HG02884 (cell line): ENCODE results near the gene TBL1XR1.

Source experiments
- ATAC-seq: cut with Tn5 transposase; IDR thresholded peaks from one replicate; pipeline ENCODE4 v1.9.1; 2021; ENCODE audit warnings: mild to moderate bottlenecking, moderate library complexity; ENCODE audit not compliant: unreplicated experiment

The TBL1XR1 gene

DNA sequence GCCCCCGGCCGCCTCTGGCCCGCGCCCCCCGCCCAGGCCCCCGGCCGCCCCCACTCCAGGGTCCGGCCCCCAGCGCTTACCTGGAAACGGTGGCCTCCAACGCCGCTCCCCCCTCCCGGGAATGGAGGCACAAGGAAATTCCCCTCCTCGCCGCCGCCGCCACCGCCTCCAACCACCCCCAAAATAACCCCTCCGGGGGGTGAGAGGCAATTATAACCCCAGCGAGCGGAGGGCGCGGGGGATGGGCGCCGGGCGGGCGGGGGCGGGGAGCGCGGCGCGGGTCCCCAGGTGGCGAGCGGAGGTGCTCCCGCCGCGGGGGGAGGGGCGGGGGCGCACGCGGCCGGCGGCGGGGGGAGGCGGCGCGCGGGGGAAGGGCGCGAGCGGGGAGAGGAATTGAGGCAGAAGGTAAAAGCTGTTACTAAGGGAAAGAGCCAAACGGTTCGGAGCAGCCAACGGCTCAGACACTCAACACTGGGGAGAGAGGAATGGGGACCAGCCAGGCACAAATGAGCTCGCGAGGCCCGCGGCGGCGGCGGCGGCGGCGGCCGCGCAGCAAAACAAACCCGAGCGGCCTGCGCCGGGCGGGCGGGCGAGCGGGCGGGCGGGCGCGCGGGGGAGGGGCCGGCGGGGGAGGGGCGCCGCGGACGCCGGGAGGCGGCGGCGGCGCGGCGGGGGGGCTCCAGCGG, at the start of gene TBL1XR1:
TBL1XR1 (minus strand) TSS at position 442 of the 686 bp plus-strand sequence. CDS start 132,505 bp downstream, outside the sequence.
- ATAC-seq: peak; percentile 41

DNA sequence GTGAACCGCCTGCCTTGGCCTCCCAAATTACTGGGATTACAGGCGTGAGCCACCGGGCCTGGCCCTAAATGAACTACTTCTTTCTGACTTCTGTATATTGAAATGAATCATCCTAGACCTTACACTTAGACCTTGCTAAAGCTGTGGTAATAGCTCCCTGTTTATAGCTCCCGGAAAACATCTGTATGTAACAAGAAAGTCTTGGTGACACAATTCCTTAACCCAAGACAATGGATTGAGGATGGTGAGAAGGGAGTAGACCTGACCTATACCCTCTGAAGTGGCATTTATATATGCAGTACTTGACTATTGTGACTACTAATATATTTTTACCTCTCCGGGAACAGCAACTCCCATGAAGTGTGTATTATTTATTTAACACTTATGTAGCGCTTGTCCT, 48.0 kb upstream of the TBL1XR1 start:
- no peak for ATAC-seq

DNA sequence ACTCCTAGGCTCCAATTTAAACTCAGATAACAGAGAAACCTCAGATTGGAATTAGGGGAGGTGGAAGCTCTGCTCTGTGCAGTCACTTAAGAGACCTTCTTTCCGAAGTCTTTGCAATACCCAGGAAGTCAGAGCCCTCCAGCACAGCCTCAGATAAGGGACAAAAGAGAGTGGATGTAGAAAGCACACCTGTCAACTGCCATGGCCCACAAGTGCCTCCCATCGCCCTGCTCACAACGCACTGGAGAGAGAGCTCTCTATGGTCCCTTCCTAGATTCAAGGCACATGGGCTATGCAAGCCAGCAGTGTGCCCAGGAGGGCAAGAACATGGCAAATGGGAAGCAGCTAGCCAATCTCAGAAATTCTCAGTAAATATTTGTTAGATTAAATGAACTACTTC, 47.3 kb upstream of the TBL1XR1 start:
- ATAC-seq: no peak

DNA sequence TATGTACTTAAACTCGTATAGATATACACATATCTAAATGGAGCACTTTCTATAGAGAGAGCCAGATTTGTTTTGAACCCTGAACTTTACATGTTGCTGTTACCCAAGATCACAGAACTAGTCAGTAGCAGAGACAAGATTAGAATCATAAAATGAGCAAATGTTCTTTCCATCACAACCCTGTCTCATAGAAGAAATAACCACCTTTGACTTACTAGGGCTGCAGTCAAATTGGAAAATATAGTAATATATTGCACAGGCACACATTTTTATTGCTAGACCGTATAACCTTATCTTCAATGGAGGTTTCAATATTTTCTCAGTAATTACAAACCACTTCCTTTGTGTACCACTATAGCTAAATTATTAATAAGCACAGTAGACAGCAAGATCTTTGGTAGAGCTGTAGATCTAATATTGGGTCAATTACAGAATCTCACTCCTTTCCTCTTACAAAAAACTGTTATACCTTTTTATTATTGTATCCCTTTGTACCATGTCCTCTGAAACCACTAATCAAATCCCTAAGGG, 41.5 kb upstream of the TBL1XR1 start:
- no peak for ATAC-seq

DNA sequence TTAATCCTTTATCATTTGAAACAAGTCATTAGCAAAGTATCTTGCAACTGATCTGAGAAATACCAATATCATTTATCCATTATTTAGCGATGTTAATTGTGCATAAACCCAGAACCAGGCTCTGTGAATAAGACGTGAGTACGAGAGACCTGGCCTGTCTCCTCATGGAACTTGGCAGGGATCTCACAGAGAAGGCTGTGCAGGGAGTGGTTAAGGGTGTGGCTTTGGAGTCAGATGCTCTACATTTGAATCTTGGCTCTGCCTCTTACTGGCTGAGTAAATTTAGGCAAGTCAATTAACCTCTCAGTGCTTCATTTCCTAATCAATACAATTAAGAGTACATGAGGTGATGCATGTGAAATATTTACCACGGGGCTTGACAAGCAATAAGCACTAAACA, 39.9 kb upstream of the TBL1XR1 start:
- no peak for ATAC-seq

DNA sequence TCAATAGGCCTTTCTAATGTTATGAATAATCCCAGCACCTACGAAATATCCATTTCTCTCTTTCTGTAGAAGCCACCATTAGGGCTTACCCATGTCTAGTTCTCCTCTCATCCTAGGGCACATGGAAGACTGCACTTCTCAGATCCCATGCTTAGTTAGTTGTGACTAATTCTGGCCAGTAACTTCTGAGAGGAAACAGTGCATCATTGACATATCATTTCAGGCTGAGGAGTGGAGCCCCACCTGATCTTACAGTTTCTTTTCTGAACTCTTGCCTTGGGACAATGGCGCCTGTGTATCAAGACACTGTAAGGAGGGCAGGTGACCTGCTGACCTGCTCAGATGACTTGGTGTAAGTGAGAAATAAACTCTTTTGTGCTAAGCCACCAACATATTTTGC, 39.4 kb upstream of the TBL1XR1 start:
- no peak for ATAC-seq

DNA sequence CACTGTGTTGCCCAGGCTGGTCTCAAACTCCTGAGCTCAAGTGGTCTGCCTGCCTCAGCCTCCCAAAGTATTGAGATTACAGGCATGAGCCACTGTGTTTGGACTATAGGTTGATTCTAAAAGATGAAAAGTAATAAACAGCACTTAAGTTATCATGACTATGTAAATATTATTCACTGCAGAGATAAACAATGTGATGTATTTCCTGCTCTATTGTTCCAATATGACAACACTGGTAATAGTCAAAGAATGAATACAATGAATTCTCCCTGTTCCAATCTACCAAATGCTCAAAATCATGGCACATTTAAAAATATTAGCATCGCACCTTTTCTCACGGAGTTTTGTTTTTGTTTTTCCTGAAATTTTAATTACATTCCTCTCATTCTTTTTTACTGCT, 36.8 kb upstream of the TBL1XR1 start:
- ATAC-seq: no peak

DNA sequence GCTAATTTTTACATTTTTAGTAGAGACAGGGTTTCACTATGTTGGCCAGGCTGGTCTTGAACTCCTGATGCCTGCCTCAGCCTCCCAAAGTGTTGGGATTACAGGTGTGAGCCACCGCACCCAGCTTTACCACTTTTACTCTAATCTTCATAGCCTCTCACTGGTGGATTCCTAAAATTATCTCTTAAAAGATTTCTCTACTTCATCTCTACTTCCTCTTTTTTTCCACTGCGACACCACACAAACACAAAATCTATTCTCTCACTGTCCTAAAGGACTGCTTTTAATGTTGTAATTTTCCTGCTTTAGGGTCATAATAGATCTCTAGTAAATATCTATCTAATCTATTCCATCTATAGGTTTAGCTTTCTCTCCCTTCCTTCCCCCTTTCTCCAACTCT, 34.0 kb upstream of the TBL1XR1 start:
- no peak for ATAC-seq

DNA sequence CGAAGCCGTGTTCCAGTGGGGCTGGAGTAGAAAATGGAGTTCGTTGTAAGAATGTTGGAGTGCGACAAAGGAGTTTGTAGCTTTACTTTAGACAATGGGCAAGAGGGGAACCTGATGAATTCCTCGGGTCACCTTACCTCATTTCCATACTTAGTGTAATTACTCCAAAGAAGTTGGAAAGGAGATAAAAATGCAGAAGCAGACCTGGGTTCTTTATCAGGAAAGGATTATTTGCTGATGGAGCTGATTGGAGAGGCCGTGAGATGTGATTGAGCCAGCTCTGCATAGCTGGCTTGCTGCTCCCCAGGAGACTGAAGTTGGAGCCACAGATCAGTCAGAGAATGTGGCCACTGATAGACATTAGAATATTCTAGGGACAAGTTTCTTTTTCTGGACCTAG, 33.4 kb upstream of the TBL1XR1 start:
- no peak for ATAC-seq

DNA sequence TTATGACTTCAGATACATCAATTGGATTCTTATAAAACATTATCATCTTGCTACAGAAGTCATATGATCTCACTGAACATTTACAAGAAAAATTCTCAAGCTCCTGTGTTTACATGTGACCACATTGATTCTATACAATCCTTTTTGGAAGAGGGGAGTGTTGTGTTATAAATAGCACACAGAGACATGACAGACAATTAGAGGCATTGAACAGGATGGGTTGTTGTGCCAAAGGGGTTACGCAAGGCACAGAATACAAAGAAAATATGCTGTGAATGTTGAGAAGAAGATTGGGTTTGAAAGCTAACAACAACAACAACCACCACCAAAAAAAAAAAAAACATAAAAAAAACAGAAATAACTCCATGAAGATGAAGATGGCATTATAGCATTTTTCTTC, 32.5 kb upstream of the TBL1XR1 start:
- ATAC-seq: no peak

DNA sequence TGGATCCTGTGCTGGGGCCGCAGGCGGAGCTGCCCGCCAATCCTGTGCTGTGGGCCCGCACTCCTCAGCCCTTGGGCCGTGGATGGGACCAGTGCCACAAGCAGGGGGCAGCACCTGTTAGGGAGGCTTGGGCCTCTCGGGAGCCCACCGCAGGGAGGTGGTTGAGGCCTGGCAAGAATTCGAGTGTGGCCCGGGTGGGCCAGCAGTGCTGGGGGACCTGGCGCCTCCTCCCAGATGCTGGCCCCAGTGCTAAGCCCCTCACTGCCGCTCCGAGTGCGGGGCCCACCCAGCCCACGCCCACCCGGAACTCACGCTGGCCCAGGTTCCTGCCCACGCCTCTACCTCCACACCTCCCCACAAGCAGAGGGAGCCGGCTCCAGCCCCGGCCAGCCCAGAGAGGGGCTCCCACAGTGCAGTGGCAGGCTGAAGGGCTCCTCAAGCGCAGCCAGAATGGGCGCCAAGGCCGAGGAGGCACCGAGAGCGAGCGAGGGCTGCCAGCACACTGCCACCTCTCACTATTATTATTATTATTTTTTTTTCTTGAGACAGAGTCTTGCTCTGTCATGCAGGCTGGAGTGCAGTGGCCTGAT, 31.4 kb upstream of the TBL1XR1 start:
- no peak for ATAC-seq

DNA sequence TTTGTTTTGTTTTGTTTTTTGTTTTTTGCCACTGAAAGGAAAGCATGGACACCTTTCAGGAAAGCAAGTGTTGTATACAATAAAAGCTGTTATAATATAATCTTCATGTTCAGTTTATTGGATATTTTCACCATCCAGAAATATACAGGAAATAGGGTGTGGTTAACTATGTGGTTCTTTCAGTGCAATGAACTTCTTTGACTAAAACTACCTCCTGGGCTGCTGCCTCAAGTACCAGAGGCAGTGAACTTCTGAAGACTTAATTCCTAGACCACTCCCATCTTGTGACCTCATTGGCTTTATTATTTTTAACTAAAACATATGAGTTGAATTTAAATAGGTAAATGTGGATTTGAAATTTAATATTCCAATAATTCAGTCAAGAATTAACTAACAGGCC, 27.1 kb upstream of the TBL1XR1 start:
- ATAC-seq: no peak

DNA sequence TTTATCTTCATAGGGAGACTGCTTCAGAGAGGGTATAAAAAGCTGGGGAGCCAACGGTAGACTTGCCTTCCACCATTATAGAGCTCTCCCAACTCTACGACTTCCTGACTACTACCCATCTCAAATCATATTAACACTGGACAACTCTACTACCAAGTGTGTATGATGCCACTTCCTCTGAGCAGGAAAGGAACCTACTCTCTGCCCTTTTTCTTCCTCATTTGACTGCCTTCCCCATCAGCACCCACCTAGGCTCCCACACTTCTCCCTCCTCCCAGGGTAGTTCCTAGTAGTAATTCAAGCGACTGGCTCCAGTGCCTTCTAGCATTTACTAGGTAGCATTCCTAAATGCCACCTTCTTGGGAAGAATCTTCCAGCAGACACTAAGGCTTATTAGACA, 24.5 kb upstream of the TBL1XR1 start:
- no peak for ATAC-seq

DNA sequence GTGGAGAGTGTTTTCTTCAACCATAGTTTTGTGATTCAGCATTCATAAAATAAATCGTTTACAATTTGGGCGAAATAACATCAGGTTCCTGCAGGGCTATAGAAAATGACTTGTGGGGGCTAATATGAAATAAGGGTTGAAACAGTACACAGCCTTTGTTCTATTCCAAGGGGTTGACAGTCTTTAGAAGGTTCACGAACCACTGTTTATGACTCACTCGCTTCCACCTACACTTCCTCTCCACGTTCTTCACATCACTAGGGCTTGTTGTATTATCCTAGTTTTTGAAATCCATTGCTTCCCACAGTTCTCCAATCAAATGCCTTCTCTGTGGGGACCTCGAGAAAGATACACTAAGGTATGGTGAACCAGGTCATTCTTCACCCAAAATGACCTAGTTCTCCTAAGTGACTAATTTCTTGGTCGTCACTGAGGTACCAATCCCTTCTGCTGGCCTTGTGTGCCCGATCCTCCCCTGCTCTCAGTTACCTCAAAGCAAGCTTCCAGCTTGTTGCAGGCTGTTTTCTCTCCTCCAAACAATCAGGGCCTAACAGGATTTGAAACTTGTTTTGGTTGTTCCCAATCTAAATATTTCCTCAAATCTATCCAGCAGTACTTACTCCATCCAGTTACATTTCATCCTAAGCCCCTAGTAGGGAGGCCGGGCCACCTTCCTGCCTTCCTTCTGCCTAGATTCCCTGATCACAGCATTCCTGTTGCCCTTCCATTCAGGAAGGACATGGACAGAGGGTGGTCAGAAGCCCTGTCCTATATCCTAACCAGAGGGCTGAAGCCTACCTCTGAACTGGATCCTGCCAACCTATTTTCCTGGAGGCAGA, 23.1 kb upstream of the TBL1XR1 start:
- ATAC-seq: no peak

DNA sequence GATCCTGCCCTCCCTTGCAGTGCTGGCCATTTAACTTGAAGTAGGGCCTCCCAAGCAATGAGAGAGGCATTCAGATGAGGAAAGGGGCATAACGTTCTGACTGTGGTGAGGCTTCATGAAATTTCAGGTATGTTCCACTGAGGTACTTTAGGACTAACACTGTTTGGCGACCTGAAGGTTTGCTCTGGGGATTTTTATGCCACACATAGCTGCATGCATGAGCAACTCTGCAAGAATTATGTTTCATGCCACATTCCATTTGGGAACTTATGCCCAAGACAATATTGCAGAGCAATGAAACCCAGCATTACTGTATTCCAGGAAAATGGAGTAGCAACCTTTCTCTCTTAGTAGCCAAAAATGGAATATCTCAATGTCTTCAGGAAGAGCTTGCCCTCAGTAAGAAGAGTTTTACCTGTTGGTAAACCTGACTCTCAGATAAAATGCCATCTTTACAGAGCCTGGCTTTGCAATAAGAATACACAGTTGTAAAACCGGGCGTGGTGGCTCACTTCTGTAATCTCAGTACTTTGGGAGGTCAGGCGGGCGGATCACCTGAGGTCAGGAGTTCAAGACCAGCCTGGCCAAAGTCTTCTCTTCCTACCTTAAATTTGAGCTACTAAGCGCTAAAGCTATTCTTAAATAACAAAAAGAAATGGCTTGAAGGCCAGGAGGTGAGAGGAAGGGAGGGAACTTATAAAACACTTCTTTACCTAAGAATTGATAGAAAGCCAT, 16.7 kb upstream of the TBL1XR1 start:
- no peak for ATAC-seq

DNA sequence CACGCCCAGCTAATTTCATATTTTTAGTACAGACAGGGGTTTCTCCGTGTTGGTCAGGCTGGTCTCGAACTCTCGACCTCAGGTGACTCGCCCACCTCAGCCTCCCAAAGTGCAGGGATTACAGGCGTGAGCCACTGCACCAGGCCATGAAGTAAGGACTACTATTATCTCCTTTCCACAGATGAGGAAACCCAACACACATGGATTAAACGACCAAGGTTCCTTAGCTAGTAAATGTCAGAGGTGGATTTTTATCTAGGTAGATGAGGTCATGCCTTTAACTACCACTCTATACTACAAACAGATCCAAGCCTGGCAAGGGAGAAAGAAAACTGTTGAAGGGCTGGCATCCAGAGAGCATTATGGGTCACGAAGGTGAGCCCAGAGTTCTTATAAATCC, 15.5 kb upstream of the TBL1XR1 start:
- no peak for ATAC-seq

DNA sequence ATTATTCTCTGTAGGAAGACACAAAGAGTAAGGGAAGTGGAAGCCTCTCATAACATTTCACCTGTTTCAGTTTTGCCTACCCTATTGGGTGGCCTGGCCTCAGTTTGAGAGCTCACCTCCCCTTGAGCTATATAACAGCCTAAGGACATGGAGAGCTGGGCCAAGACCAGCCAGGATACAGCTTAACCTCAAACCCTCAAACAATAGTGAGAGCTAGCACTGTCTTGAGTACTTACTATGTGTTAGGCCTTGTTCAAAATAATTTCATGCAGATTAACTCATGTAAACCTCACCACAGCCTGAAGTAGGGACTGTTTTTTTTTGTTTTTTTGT, 15.0 kb upstream of the TBL1XR1 start:
- ATAC-seq: no peak

DNA sequence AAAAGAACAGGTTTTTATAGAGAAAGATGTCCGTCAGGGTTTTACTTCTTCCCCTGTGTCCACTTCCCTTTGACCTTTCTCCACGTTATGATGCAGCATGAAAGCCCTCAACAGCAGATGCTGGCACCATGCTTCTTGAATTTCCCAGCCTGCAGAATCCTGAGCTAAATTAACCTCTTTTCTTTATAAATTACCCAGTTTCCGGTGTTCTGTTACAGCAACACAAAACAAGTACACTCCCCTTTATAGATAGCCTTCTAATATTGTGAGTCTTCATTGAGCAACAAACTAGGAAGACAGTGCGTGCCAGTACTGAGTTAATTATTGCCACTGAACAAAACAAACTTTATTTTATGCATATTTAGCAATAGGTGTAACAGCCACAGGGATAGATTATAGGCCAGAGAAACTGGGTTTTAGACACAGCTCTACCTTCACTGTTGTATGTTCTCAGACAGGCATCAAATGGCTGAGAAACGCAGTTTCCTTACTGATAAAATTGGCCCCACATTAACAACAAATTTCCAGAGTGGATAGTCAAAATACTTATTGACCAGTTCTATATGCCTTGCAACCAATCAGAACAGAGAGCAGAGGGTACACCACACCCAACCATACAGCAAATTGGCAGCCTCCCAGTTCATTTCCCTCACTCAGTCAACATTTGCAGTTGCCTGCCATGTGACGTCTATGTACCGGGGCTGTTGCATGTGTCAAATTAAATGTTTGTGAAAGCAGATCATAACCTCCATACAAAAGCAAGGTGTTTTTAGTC, 14.4 kb upstream of the TBL1XR1 start:
- ATAC-seq: no peak

DNA sequence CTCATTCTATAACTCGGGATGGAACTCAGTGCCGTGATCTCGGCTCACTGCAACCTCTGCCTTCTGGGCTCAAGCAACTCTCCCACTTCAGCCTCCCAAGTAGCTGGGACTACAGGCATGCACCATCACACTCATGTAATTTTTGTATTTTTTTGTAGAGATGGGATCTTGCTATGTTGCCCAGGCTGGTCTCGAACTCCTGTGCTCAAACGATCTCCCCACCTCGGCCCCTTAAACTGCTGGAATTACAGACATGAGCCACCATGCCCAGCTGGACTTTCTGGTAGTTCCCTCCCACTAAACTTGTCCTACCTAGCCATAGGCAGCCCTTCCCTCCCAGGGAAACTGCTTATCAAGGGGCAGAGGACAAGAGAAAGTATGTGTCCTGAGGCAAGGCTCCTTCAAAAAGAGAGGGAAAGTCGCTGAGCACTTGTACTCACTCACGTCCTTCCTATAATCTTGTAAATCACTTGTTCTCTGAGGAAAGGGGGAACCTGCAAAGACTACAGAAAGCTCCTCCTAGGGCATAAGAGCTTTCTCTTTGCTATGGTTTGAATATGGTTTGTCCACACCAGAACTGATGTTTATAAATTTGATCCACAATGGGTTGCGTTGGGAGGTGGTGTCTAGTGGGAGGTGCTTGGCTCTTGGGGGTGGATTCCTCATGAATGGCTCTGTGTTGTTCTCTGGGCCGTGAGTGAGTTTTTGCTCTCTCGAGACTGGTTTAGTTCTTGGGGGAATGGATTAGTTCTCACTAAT, 13.6 kb upstream of the TBL1XR1 start:
- no peak for ATAC-seq

DNA sequence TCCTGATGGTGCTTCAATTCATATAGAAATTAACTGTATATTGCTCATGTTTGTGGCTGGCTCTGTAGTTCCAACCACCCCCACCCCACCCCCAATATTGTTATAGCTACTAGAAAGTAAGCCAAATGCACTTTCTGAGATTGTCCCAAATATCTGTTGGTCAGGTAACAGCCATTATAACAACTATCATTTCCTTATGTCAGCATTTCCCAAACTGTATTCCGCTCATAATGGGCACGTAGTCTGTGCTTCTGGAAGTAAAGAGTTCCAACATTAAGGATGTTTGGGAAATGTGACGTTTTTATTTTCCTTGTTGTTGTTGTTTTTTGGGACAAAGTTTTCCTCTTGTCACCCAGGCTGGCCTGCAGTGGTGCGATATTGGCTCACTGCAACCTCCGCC, 12.2 kb upstream of the TBL1XR1 start:
- ATAC-seq: no peak
